Liver (tissue), 2 donors: ENCODE data around the gene MAGEF1.

Source experiments
- JUND ChIP-seq, 2 donors: IDR thresholded peaks; 2 replicates each; pipeline ENCODE4 v1.6.1; 2016; ENCODE audit warnings: antibody characterized with exemption in 2 of 2
- RAD21 ChIP-seq, 2 donors: IDR thresholded peaks; 2 replicates each; pipeline ENCODE4 v1.6.1; 2016; ENCODE audit warnings: antibody characterized with exemption in 2 of 2, mild to moderate bottlenecking in 2 of 2
- SP1 ChIP-seq: IDR thresholded peaks from 2 replicates; pipeline ENCODE4 v1.6.1; 2018; ENCODE audit warnings: antibody characterized with exemption, mild to moderate bottlenecking
- ZBTB33 ChIP-seq: IDR thresholded peaks from 2 replicates; pipeline ENCODE4 v1.6.1; 2016; ENCODE audit warnings: antibody characterized with exemption
- donor health status: healthy.

- TF ChIP-seq JUND (IDR thresholded peaks at IDR 0.05) = no peak
- no peak for TF ChIP-seq RAD21 (IDR thresholded peaks at IDR 0.05)
- TF ChIP-seq ZBTB33 = no peak
- TF ChIP-seq SP1 = no peak
Measured at GRCh38 chr3:184666442-184666841, 45.4 kb downstream of the MAGEF1 start.
